Measurements from ENCODE around the gene TGM2.

TGM2 gene

DNA sequence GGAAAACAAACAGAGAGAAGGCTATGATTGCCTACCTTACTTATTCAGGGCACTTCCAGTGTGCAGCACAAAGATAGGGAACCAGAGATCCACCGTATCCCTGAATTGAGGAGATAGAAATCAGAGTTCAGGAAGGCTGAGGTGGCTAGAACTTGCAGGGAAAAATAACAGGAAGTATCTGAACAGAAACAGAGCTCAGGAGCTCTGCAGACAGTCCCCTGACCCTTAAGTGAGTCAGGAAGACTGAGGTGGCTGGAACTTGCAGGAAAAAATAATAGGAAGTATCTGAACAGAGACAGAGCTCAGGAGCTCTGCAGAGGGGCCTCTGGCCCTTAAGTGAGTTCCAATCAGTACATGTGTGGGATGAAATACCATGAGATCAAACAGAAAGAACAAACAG is 66.1 kb downstream of the TGM2 start:
- H3K4me3 ChIP-seq (ENCODE audit: low read depth, low read length): no peak overlapping the region
- DNase-seq (ENCODE audit: low read depth): no peak
- TF ChIP-seq, protein P1, sequence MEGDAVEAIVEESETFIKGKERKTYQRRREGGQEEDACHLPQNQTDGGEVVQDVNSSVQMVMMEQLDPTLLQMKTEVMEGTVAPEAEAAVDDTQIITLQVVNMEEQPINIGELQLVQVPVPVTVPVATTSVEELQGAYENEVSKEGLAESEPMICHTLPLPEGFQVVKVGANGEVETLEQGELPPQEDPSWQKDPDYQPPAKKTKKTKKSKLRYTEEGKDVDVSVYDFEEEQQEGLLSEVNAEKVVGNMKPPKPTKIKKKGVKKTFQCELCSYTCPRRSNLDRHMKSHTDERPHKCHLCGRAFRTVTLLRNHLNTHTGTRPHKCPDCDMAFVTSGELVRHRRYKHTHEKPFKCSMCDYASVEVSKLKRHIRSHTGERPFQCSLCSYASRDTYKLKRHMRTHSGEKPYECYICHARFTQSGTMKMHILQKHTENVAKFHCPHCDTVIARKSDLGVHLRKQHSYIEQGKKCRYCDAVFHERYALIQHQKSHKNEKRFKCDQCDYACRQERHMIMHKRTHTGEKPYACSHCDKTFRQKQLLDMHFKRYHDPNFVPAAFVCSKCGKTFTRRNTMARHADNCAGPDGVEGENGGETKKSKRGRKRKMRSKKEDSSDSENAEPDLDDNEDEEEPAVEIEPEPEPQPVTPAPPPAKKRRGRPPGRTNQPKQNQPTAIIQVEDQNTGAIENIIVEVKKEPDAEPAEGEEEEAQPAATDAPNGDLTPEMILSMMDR (IDR thresholded peaks at IDR 0.05; ENCODE audit: control insufficient read depth, extremely low read depth, insufficient read depth): no peak

DNA sequence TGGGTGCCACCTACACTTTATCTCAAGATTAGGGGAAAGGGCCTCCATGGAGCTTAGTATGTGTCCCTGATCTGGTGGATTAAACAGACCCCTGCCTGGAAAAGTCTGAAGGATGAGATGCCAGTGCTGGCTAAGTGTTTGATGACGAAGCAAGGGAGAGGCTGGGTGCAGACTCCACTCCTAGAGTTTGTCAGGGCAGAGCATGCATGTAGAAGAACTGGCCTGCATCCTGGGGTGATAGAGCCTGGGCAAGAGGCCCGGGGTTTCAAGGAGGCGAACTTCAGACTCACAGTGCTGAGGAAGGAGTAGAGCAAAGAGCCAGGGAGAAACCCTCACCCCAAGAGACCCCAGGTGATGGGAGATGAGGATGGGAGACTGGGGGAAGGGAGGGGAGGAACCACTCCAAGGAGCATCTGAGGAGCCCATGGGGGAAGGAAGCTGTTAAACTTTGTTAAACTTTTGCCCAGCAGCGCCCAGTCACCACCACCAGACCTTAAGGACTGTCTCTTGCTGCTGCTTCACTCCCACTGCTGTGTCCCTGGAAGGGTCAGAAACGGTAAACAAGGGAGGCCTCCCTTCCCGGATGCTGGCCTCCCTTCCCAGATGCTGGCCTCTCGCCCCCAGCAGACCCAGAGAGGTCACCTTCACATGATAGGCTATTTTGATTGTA is 69.9 kb downstream of the TGM2 start:
- H3K4me3 ChIP-seq (ENCODE audit: low read depth, low read length): no peak overlapping the region
- no peak for DNase-seq (ENCODE audit: low read depth)
- TF ChIP-seq, protein P1 (IDR thresholded peaks at IDR 0.05; ENCODE audit: control insufficient read depth, extremely low read depth, insufficient read depth): no peak

DNA sequence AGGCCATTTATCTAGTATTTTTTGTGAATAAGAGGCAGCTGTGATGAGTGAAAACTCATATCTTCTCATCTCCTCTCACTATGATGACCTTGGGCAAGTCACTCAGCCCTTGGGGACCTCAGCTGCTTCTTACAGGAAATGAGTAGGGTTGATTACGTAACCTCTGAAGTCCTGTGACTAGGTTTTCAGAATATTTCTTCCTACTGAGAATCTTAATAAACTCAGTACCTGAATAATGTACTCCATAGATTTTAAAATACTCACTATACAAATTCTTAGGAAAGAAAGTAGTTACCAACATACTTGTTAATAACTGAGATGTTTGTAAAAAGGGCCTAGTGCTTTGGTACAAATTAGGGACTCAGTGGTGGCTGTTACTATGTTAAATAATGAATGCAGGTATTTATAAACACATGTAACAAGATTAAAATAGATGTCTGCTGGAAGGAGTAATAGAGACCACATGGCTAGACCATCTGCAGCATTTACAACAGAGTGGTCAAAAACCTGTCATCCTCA is 70.6 kb downstream of the TGM2 start:
- TF ChIP-seq, protein P1 (IDR thresholded peaks at IDR 0.05; ENCODE audit: control insufficient read depth, extremely low read depth, insufficient read depth): no peak
- no peak for DNase-seq (ENCODE audit: low read depth)
- H3K4me3 ChIP-seq (ENCODE audit: low read depth, low read length): no peak overlapping the region

DNA sequence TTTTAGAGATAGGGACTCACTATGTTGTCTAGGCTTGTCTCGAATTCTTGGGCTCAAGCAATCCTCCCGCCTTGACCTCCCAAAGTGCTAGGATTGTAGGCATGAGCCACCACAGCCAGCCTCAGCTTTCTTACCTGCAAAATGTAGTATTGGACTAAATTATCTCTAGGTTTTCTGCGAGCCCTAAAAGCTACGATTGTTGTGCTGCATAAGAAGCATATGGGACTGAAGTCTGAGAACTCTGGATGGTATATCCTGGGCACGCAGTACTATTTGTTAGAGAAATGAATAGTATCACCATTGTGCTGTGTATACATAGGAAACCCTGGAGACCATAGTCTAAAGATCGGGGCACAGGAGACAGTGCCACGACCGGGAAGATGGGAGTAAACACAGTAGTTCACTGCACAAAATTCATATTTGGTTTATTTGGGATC is 71.4 kb downstream of the TGM2 start:
- H3K4me3 ChIP-seq (ENCODE audit: low read depth, low read length): no peak overlapping the region
- no peak for DNase-seq (ENCODE audit: low read depth)
- TF ChIP-seq, protein P1 (IDR thresholded peaks at IDR 0.05; ENCODE audit: control insufficient read depth, extremely low read depth, insufficient read depth): no peak

DNA sequence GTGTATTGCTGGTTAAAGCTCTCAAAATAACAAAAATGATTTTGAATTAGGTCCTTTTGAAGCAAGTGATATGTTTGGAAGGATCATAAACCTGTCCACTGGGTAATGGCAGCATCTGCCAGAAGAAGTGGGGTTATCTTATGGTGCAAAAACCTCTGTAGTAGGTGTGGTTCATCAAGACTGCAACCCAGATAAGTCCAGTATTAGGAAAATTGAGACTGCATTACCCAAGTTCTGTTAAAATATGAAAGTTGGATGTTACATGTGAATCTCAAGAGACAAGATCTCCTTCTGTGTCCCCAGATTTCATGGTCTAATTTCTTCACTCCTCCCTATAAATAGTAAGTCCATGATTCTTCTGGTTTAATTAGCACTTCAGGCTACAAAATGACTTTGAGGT is 72.2 kb downstream of the TGM2 start:
- DNase-seq (ENCODE audit: low read depth): no peak
- no peak overlapping the region for H3K4me3 ChIP-seq (ENCODE audit: low read depth, low read length)
- TF ChIP-seq, protein P1 (IDR thresholded peaks at IDR 0.05; ENCODE audit: control insufficient read depth, extremely low read depth, insufficient read depth): no peak

DNA sequence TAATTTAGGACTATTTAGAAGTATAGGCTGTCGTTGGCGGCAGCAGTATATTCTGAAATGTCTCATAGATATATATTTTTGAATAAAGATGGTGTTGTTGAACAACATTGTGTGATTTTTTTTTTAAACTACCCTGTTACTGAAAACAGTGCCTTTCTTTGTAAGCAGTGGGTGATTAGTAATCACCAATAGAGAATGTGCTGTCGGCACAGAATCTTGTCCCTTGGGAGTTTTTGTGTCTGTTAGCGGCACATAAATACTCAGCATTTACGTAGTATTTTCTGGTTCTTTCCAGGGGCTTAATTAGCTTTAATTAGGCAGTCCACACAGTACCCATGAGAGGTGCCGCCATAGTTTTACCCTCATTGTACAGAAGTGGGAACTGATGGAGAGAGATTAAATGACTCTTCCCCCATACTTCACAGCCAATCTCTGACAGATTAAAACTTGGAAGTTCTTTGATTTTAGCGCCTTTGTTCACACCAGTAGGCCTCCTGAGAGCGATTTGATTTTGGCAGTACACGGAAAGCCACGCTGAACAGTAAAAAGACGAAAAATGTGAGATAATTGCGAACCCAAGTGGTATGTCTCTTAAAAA is 72.7 kb downstream of the TGM2 start:
- H3K4me3 ChIP-seq (ENCODE audit: low read depth, low read length): no peak overlapping the region
- no peak for DNase-seq (ENCODE audit: low read depth)
- TF ChIP-seq, protein P1 (IDR thresholded peaks at IDR 0.05; ENCODE audit: control insufficient read depth, extremely low read depth, insufficient read depth): no peak

All from LNCaP clone FGC (cell line).